Measurements from ENCODE around the gene FAT1.

Gene FAT1

DNA sequence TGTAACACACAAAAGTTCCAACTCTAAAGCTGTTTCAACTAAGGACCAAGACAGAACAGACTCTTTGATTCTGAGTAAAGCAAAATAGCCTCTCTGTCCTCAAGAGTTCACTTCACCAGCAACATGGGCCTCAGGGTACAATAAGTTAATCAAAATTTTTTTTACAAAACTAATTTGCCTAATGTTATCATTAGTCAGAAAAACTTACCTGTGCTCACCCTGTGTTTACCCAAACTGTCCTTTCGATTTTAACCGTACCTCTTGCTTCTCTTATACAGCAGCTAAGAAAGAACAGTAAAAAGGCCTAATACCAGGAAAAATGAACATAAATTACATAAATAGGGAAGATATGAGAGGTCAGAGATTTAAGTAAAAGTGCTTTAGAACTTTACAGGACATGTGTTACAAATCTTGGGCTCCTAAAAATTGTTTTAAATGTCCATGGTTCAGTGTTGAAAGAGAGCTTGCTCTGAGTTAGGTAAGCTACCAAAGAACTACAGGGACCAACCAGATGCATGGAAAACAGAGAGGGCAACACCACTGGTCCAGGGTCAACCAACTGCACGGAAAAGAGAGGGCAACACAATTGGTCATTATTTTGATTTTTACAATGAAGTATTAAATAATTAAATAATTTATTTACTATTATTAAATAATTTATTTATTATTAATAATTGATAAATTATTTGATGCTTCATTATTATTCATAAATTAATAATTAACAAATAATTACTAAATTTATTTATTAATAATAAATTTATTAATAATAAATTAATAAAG is 73.1 kb downstream of the FAT1 start:
- DNase-seq: no peak

- no peak for DNase-seq
These were observed 75.8 kb downstream of the FAT1 start for GRCh38 chr4:186647821-186648220.

- DNase-seq: no peak
These were observed 78.9 kb downstream of the FAT1 start for GRCh38 chr4:186644737-186645261.

DNA sequence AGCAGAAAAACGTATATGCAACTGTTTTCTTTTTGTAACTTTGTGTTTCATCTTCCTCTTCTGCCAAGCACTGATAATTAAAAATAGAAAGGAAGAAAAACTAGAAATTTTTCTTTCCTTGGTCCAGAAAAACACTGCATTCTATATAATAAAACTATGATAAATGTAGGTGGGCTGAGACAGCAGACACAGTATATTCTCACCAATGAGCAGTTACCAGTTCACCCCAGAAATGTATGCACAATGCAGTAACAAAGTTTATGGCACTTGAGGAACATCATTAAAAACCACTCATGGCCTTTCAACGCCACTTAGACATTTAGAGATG is 79.4 kb downstream of the FAT1 start:
- DNase-seq: no peak

- no peak for DNase-seq
These were observed 80.0 kb downstream of the FAT1 start for GRCh38 chr4:186643501-186644310.

GRCh38 chr4:186642998-186643397 is 80.7 kb downstream of the FAT1 start:
- no peak for DNase-seq

DNA sequence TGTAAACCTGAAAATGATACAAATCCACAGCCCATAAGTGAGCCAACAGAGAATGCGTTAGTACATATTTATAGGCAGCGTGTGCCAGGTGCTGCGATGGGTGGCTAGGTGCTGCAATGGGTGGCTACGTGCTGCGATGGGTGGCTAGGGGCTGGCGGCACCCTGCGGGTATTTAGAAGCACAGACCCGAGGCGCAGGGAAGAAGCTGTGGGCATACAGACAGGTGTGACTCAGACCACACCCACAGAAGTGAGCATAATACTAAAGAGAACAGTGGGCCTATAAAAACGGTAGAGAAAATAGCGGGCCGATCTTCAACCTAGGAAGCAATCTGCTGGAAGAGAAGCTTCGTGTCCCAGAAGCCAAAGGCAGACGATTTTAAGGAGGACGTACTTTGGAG is 81.1 kb downstream of the FAT1 start:
- no peak for DNase-seq

DNA sequence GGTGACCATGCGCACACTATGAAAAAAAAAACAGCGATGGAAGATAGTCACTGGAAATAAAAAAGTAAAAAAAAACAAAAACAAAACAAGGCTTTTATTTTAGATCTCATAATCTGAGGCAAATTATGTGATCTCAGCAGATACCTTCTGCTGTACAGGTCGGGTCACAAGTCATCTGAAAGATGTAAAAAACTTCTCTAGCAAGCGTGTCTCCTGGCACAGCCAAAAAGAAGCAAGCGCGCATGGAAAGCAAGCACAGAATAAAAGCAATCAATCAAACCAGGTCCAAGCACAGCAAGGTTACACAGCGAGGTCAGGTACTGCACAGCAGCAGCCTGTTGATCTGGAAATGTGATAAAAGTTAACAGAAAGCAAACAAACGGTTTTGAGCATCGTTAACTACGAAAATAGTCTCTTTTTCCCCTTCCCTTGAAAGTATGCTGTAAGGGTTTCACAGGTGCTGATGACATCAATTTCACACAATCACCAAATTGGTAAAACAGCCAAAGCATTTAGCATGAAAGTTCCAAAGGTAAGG is 89.0 kb downstream of the FAT1 start:
- no peak for DNase-seq

DNA sequence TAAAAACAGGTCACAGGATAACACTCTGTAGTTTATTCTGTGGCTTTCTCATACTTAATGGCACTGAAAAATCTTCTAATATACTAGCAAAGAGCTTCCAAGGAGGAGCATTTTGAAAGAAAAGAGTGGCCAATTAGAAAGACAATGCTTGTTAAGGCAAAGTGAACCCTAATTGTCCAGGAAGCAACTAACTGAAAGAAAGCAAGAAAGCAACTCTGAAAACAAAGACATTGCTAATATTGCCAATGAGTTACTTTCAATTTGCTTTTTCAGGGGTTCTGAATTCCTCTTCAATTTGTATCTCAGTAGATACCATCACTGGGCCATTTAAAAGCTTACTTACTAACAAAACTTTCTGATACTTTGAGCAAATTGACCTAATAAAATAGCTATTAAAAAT is 89.8 kb downstream of the FAT1 start:
- DNase-seq: no peak

GRCh38 chr4:186630128-186630527 is 93.5 kb downstream of the FAT1 start:
- DNase-seq: no peak

DNA sequence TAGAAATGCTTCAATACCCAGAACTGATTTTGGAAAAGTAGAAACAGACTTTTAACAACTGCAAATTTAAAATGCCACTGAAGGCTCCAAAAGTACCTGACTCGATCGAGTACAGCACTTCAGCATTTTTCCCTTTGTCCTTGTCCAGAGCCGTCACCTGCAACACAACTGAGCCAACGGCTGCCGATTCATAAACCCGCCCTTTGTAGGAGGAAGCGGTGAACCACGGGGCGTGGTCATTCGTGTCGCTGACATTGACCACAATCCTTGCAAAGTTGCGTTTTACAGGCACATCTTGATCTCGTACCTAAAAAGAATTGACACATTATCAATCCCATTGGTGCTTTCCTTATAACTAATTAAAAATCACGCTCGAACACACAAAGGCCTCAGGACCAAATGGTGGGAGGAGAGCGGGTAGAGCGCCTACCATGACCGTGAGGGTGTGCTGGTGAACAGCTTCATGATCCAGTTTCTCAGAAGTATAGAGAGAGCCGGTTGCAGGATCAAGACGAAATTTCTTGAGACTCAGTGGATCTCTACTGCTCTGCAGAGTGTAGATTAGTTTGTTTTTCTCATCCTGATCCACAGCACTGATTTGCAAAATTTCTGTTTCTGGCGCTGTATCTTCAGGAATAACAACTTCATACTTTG is 95.5 kb downstream of the FAT1 start:
- DNase-seq: no peak

DNA sequence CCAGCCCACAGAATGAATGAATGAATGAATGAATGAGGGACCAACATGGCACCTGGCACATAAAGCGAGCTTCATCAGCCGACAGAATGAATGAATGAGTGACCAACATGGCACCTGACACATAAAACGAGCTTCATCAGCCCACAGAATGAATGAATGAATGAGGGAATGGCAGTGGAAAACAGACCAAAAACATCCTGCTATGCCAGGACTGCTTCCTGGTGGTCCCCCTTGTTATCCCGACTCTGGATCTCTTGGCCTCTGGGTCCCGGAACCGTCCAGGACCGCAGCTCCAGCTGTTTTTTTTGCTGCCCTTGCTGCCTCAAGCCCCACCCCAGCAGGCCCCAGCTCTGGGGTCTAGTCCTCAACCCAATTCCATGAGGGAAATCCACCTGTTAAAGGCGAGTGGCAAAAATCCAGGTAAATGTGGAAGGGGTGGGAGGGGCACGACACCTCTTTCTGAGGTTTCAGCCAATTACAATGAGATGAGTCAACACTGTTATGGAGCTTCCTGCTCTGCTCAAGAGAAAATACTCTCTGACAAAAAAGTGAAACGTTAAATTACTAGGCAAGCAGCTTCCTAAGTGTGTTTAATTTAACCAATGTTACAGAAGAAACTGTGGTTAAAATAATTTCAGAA is 96.3 kb downstream of the FAT1 start:
- no peak for DNase-seq

GRCh38 chr4:186624951-186625350 is 98.7 kb downstream of the FAT1 start:
- no peak for DNase-seq

- DNase-seq: no peak
These were observed 100.1 kb downstream of the FAT1 start for GRCh38 chr4:186623546-186623945.

DNA sequence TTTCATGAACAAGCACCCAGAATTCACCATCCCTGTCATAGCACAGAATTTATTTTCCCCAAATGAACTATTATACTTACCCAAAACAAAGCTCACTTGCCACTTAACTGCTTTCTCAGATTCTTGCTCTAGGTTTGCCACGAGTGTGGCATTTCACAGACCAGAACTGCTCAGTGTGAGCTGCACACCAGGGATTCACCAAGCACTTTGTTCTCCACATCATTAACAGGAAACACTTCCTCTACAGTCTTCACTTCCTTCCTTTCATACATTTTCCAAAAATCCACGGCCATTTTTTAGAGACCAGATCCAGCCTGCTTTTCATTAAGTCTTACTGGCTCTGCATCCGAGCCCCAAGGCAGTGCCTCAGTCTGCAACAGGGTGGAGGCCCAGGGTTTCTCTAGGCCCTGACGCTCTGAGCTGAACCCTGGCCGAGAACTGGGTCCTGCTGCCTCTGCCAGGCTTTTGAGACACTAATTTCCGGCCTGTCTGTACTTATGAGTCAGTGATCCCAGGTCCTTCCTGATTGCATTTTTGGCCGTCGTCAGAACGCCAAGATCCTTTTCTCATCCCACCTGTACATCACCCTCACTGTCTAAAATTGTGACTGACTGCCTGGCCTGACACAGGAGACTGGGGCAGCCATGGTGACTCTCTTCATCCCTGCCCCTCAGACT is 100.7 kb downstream of the FAT1 start:
- DNase-seq: no peak

DNA sequence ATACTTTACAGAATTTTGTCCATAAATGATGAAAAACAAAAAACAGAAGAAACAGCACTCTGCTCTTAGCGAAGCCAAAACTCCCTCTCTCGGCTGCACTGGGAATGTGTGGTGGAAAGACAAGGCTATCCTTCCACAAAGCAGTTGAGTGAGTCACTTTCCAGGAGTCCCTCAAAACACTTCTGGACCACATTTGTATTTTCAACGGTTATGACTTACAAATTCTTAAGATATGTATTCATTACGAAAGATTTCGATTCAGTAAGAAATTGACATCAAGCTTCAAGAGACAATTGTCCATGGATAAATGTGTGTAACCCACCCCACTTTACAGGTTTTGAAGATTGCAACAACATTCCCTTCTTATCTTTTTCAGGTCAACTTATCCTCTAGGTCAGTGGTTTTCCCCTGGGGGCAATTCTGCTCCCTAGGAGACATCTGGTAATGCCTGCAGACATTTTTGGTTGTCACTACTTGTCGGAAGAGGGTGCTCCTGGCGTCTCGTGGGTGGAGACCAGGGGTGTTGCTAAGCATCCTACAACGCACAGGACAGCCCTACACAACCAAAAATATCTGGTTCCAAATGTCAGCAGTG is 101.6 kb downstream of the FAT1 start:
- no peak for DNase-seq

DNA sequence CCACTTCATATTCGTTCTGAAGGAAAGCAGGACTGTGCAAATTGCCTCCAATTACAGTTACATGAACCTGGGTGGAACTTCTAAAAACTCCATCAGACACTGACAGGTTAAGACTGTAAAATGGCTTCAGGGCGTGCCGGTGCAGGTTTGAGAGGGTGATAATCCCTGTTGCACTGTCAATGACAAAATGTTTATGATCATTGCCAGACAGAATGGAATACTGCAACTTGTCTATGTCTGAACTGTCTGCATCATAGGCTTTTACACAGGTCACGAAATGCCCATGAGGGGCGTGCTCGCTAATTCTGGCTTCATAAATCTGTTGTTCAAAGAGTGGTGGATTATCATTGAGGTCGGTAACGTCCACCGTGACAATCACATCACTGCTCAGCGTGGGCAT is 104.6 kb downstream of the FAT1 start:
- DNase-seq: no peak

- no peak for DNase-seq
These were observed 105.7 kb downstream of the FAT1 start for GRCh38 chr4:186617921-186618320.

DNA sequence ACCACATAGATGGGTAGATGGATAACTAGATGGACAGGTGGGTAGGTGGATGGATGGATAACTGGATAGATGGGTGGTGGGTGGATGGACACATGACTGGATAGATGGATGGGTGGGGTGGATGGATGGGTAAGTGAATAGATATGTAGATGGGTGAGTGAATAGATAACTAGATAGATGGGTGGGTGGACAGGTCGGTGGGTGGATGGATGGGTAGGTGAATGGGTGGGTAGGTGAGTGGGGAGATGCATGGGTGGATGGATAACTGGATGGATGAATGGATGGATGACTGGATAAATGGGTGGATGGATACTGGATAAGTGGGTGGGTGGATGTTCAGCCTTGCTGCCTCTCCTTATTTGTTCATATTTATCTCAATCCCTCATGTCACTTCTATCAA is 116.2 kb downstream of the FAT1 start:
- no peak for DNase-seq

GRCh38 chr4:186606591-186606992 is 117.1 kb downstream of the FAT1 start:
- no peak for DNase-seq

DNA sequence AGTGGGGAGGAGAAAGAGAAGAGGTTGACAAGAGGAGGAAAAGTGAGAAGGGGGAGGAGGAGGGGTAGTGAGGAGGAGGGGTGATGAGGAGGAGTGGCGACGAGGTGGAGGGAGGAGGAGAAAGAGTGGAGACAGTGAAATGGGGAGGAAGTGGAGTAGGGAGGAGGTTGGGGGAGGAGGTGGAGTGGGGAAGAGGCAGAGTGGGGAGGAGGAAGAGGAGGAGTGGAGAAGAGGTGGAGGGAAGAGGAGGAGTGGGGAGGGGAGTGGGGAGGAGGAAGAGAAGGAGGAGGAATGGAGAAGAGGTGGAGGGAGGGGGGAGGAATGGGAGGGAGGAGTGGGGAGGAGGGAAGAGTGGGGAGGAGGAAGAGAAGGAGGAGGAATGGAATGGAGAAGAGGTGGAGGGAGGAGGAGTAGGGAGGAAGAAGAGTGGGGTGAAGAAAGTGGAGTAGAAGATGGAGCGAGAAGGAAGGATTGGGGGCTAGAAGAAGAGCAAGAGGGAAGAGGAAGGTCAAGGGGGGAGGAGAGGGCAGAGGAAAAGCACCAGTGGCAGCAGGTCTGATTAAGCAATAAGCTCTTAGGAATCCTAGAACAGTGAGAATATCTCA is 118.3 kb downstream of the FAT1 start:
- DNase-seq: no peak

All from CD4-positive, alpha-beta T cell treated with Interleukin-12 subunit alpha and Interleukin-12 subunit beta, for 1 hour (primary cell).